Panc1 (cell line): Measurements from ENCODE around the gene PSG5. TPM values are rescaled to one million over a fixed set of nuclear protein-coding genes. Genes with fewer than 3 reads are reported as not detected.
"Not testable (repeated sequence)": the region's sequence is repeated elsewhere in the genome, so short reads cannot be mapped to it uniquely, and the experiment has no call there.

Experiments used
- ATAC-seq: fragments of 200-7000 bp; cut with Tn5 transposase; 2 replicates; pipeline ENCODE4 v1.9.1; 2020; ENCODE audit warnings: mild to moderate bottlenecking, moderate library complexity
- BruUV-seq: library from RNA; stranded (reverse); fragments of 400-500 nt; replicated peaks from 2 replicates; lab custom pipeline; 2021; lab: Mats Ljungman, UMichigan
- CTCF ChIA-PET: fragments of 300-600 bp; sonication (Branson Sonifier 250); formaldehyde crosslinking; loops from one replicate; lab custom pipeline; 2022; ENCODE audit warnings: antibody characterized with exemption; lab: Charles Lee
- POLR2A ChIA-PET: fragments of 300-600 bp; sonication (Branson Sonifier 250); formaldehyde crosslinking; loops from one replicate; lab custom pipeline; 2022; ENCODE audit warnings: antibody characterized with exemption; lab: Charles Lee
- DNase-seq: peaks from one replicate; pipeline ENCODE4 v3.0.0-alpha.2; 2010; ENCODE audit warnings: low read depth, low spot score
- H3K27ac ChIP-seq: 2 replicates; pipeline ENCODE4 v1.5.1; 2011; ENCODE audit warnings: mild to moderate bottlenecking, low read length, inconsistent platforms
- H3K27me3 ChIP-seq: fragments of 200-500 bp; sonication (Bioruptor generic); 2 replicates; pipeline ENCODE4 v1.6.0; 2014; ENCODE audit warnings: low read length, inconsistent platforms; ENCODE audit not compliant: control insufficient read depth, insufficient read depth
- H3K36me3 ChIP-seq: fragments of 200-500 bp; sonication (Bioruptor generic); 2 replicates; pipeline ENCODE4 v1.5.1; 2014; ENCODE audit warnings: inconsistent platforms, mild to moderate bottlenecking, low read length, moderate library complexity; ENCODE audit not compliant: control insufficient read depth, insufficient read depth
- H3K4me1 ChIP-seq: 2 replicates; pipeline ENCODE4 v1.5.1; 2011; ENCODE audit warnings: inconsistent platforms, mild to moderate bottlenecking, low read length, moderate library complexity; ENCODE audit not compliant: control insufficient read depth, insufficient read depth
- H3K4me3 ChIP-seq, 2 experiments: 2 replicates each; pipeline ENCODE4 v1.5.1; 2011 to 2012; ENCODE audit warnings: low read depth in 2 of 2, low read length in 2 of 2, mild to moderate bottlenecking in 2 of 2, inconsistent platforms in 1 of 2, moderate library complexity in 1 of 2
- H3K9me3 ChIP-seq: fragments of 200-500 bp; sonication (Bioruptor generic); 2 replicates; pipeline ENCODE4 v1.5.1; 2014; ENCODE audit warnings: low read depth, mild to moderate bottlenecking, inconsistent platforms, low read length, moderate library complexity; ENCODE audit not compliant: control insufficient read depth, insufficient read depth
- CTCF ChIP-seq: fragments of 450-650 bp; IDR thresholded peaks from 2 replicates; pipeline ENCODE4 v1.5.1; 2017; ENCODE audit warnings: mild to moderate bottlenecking
- POLR2AphosphoS5 ChIP-seq: IDR thresholded peaks from 2 replicates; pipeline ENCODE4 v1.6.1; 2012; ENCODE audit warnings: mild to moderate bottlenecking, low read depth, low read length, moderate library complexity
- REST ChIP-seq, 2 experiments: IDR thresholded peaks; 2 replicates each; pipeline ENCODE4 v1.6.1; 2011 to 2012; ENCODE audit warnings: low read depth in 2 of 2, control low read depth in 1 of 2, low read length in 1 of 2, mild to moderate bottlenecking in 1 of 2, moderate library complexity in 1 of 2; ENCODE audit not compliant: insufficient read depth in 1 of 2
- SIN3A ChIP-seq: IDR thresholded peaks from 2 replicates; pipeline ENCODE4 v1.6.1; 2012; ENCODE audit warnings: low read depth, mild to moderate bottlenecking, low read length, moderate library complexity, borderline replicate concordance; ENCODE audit not compliant: insufficient read depth
- TCF7L2 ChIP-seq: IDR thresholded peaks from 2 replicates; pipeline ENCODE4 v1.6.1; 2011; ENCODE audit warnings: mild to moderate bottlenecking, low read depth, low read length, inconsistent platforms
- in situ Hi-C: cut with HindIII; loops from 2 replicates; pipeline ENCODE4 v1.10.0; 2016; ENCODE audit warnings: low sequenced_read_pairs, low pct_unique_long_range_greater_than_20kb
- intact Hi-C: fragments of 100-400 bp; cut with micrococcal nuclease; formaldehyde crosslinking; loops from one replicate; pipeline ENCODE4 v1.10.0; 2022; ENCODE audit not compliant: unreplicated experiment
- total RNA-seq: library from RNA; stranded (reverse); gene quantifications from one replicate; pipeline ENCODE4 v1.2.1, GENCODE V29; 2021; ENCODE audit not compliant: unreplicated experiment

The PSG5 gene
- total RNA-seq, 1 experiment from 2014 or later = not detected

- Histone ChIP-seq H3K4me1 (no peaks in the 10 kb centered on the region), H3K27ac (no peak overlapping the region), H3K9me3 (no peaks in the 10 kb centered on the region), H3K4me3 (no peak overlapping the region), H3K27me3 (no peaks in the 10 kb centered on the region), H3K36me3 (no peaks in the 10 kb centered on the region)
- in situ Hi-C loops = no loop called here
- CTCF ChIA-PET = no interaction called here
- TF ChIP-seq REST (IDR thresholded peaks at IDR 0.05; ENCODE audit: insufficient read depth in 1 of 2, low read depth in 2 of 2, low read length in 1 of 2) = no peak
- TF ChIP-seq POLR2AphosphoS5 = no peak
- no peak for TF ChIP-seq CTCF
- no peak for TF ChIP-seq TCF7L2
- TF ChIP-seq SIN3A = no peak
- DNase-seq = no peak
- POLR2A ChIA-PET = no interaction called here
- no TSS peak for BruUV-seq
- intact Hi-C loops = no loop called here
- ATAC-seq = no peak
Measured at GRCh38 chr19:43132696-43133095, 53.6 kb downstream of the PSG5 start.

GRCh38 chr19:43131281-43131842 is 55.0 kb downstream of the PSG5 start:
- intact Hi-C loops, H3K36me3 ChIP-seq, POLR2A ChIA-PET, ATAC-seq, H3K27ac ChIP-seq, H3K4me3 ChIP-seq, BruUV-seq, H3K9me3 ChIP-seq, H3K4me1 ChIP-seq, in situ Hi-C loops, H3K27me3 ChIP-seq, DNase-seq: not testable (repeated sequence)
- CTCF ChIA-PET = interaction anchor here (0.7 kb wide), 1 partner anchor 29 kb away, joined by 3 read pairs; no protein-coding TSS in a partner anchor

GRCh38 chr19:43129197-43129596 is 57.1 kb downstream of the PSG5 start:
- POLR2A ChIA-PET, H3K36me3 ChIP-seq, in situ Hi-C loops, BruUV-seq, H3K4me3 ChIP-seq, ATAC-seq, intact Hi-C loops, DNase-seq, H3K27ac ChIP-seq, H3K9me3 ChIP-seq, H3K4me1 ChIP-seq, H3K27me3 ChIP-seq, CTCF ChIA-PET: not testable (repeated sequence)

GRCh38 chr19:43127336-43127735 is 59.0 kb downstream of the PSG5 start:
- DNase-seq, CTCF ChIA-PET, H3K27ac ChIP-seq, BruUV-seq, H3K4me3 ChIP-seq, ATAC-seq, H3K36me3 ChIP-seq, H3K9me3 ChIP-seq, H3K27me3 ChIP-seq, H3K4me1 ChIP-seq, in situ Hi-C loops, POLR2A ChIA-PET, intact Hi-C loops: not testable (repeated sequence)
